Skin of body (tissue), 2 donors: ENCODE data around the gene CHRNA7. TPM values are rescaled to one million over a fixed set of nuclear protein-coding genes. Genes with fewer than 3 reads are reported as not detected.
A peak's percentile ranks its signal among the peaks of the same experiment; 100 is the strongest.

Experiments used
- DNase-seq: peaks from one replicate; lab custom pipeline; 2025; lab: John Stamatoyannopoulos, UW
- total RNA-seq: library from RNA; depleted of rRNA; stranded (reverse); fragments of >200 nt; gene quantifications from one replicate; pipeline ENCODE4 v1.2.3, GENCODE V29; 2014

CHRNA7 gene
- total RNA-seq: 1.6 TPM

DNA sequence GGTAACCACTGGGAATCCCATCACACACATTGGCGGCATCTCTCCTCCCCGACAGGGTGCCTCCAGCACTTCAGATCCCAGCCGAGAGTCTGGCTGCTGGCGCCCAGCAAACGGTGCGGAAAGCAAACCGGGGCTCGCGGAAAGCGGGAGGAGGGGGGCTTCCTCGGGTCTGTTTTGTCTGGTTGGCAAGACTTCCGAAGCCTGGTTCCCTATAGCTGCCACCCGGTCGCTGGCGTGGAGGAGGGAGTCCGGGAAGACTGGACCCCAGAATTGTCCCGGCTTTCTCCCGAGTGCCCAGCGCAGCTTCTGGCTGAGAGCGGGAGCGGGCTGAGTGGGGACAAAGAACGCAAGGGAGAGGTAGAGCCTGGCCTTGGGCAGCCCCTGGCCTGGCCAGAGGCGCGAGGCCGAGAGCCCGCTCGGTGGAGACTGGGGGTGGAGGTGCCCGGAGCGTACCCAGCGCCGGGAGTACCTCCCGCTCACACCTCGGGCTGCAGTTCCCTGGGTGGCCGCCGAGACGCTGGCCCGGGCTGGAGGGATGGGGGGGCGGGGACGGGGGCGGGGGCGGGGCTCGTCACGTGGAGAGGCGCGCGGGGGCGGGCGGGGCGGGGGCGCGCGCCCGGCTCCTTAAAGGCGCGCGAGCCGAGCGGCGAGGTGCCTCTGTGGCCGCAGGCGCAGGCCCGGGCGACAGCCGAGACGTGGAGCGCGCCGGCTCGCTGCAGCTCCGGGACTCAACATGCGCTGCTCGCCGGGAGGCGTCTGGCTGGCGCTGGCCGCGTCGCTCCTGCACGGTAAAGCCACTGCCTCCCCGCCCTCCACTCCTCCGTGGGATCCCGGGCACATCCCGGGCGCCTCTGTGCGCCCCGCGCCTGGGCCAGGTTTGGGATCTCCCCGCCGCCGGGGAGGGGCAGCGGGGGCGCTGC, at the start of gene CHRNA7:
TSS of gene CHRNA7 (plus strand) at position 654 of the 920 bp plus-strand sequence. CDS start at position 734, 80 bp downstream.
- peak; percentile 18 for DNase-seq

- no peak for DNase-seq
Measured at GRCh38 chr15:31985607-31986006, 44.7 kb upstream of the CHRNA7 start.

DNA sequence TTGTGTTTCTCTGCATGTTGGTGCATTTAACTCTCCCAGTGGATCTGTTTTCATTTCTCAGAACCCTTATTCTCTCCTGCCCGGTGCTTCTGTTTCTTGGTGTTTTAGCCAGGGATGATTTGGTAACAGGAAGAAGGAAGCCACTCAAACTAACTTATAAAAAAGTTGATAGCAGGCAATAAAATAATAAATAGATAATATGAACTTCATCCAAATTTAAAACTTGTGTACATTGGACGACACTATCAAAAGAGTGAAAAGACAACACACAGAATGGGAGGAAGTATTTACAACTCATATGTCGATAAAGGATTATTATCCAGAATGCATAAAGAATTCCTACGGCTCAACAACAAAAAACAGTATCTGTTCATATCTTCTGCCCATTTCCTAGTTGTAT, 37.3 kb upstream of the CHRNA7 start:
- DNase-seq: no peak

- no peak for DNase-seq
Measured at GRCh38 chr15:31997711-31998110, 32.6 kb upstream of the CHRNA7 start.

- no peak for DNase-seq
Measured at GRCh38 chr15:32003558-32003957, 26.8 kb upstream of the CHRNA7 start.

GRCh38 chr15:32004249-32004648, 26.1 kb upstream of the CHRNA7 start:
- no peak for DNase-seq

DNA sequence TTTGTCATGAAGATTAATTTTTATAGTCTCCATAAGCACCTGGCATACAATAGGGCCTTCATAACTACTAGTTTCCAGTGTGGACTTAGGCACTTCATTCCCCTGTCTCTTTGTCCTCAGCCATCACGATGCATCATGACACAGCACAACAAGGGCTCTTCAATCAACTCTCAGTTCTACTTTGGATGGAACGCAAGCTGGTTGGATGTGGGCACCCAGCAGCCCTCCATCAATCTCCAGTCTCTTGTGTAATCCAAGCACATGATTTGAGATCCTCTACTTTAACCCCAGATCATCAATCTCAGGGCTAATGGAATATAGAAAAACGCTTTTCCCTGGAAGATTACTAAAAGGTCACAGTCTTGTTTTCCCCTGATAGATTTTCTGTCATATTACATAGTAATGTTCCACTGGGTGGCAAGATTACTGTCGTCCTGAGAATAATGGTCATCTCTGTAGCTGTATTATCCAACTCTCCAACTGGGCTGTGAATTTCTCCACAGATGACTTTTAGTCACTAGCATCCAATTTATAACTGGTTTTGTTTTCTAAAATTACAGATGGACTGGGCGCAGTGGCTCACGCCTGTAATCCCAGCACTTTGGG, 22.9 kb upstream of the CHRNA7 start:
- DNase-seq: no peak

- DNase-seq: no peak
Measured at GRCh38 chr15:32014953-32015352, 15.4 kb upstream of the CHRNA7 start.

GRCh38 chr15:32020156-32020555, 10.2 kb upstream of the CHRNA7 start:
- no peak for DNase-seq

DNA sequence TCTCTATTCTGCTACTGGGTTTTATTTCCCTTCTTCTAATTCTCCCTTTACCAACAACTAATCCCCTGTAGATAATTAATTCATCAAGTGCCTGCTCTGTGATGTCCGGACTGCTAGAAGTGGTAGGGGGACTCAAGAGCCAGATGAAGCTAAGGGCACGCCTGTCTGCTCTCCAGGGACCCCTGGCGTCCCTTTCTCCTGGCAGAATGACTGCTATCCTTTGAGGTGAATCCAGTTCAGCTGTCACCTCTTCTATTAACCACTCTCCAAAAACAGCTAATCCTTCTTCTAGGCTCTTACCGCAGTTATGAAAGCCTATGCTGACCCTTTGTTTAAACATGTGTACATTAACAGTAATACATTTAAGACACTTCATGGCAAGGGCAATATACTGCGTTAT, 1.4 kb upstream of the CHRNA7 start:
- DNase-seq: no peak

GRCh38 chr15:32029409-32029861, 880 bp upstream of the CHRNA7 start:
- DNase-seq: peak; percentile 12

DNA sequence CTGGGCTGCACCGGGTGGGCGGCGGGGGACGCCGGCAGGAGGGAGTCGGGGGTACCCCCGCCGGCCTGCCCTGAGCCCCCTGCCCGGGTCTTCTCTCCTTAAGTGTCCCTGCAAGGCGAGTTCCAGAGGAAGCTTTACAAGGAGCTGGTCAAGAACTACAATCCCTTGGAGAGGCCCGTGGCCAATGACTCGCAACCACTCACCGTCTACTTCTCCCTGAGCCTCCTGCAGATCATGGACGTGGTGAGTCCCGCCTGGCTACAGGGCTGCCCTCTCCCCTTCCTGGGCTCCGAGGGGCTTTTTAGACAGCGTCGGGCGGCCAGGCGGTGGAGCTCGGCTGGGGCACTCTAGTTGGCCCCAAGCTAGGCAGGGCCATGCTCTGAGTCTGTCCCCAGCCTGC, 480 bp downstream of the CHRNA7 start:
- DNase-seq: no peak

- DNase-seq: no peak
Measured at GRCh38 chr15:32033186-32033890, 3.0 kb downstream of the CHRNA7 start.

DNA sequence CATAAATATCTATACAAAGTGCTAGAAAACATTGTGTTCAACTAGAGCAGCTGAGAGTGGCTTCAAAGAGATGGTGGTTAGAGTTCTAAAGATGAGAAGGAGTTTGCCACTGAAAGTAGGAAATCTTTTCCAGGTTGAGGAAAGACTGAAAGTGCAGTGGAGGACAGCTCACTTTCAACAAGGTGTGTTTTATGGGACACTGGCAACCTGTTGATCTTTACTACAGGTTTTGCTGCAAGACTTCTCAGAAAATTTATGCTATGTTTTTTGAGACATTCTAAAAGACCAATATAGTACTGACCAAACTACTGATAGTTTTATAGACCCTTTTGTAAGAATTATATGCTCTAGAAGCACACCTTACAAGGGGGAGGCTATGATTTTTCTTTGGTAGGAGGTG, 3.8 kb downstream of the CHRNA7 start:
- DNase-seq: no peak

DNA sequence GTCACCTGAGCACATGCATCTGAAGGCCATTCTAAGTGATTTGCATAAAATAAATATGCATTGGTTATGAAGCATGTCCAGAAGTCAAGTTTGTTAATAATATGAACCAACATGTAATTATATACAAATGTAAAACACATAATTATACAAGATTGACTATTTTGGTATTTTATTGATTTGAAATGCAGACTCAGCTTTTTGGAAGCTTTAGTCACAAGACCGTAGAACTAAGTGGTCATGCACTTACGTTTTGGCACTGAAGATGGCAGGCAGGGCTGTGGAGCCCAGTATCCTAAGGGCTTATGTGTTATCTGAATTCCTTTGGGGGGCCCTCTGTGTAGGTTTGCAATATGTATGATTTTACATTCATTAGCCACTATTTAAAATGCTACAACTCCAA, 5.0 kb downstream of the CHRNA7 start:
- no peak for DNase-seq

DNA sequence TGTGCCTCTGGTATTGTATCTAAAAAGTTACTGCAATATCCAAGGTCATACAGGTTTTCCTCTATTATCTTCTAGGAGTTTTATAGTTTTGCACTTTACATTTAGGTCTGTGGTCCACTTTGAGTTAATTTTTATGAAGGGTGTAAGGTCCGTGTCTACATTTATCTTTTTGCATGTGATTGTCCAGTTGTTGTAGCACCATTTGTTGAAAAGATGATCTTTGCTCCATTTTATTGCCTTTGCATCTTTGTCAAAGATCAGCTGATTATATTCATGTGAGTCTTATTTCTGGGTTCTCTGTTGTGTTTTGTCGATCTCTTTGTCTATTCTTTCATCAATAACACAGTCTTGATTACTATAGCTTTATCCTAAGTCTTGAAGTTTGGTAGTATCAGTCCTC, 6.7 kb downstream of the CHRNA7 start:
- DNase-seq: no peak

- no peak for DNase-seq
Measured at GRCh38 chr15:32041294-32041693, 11.0 kb downstream of the CHRNA7 start.

DNA sequence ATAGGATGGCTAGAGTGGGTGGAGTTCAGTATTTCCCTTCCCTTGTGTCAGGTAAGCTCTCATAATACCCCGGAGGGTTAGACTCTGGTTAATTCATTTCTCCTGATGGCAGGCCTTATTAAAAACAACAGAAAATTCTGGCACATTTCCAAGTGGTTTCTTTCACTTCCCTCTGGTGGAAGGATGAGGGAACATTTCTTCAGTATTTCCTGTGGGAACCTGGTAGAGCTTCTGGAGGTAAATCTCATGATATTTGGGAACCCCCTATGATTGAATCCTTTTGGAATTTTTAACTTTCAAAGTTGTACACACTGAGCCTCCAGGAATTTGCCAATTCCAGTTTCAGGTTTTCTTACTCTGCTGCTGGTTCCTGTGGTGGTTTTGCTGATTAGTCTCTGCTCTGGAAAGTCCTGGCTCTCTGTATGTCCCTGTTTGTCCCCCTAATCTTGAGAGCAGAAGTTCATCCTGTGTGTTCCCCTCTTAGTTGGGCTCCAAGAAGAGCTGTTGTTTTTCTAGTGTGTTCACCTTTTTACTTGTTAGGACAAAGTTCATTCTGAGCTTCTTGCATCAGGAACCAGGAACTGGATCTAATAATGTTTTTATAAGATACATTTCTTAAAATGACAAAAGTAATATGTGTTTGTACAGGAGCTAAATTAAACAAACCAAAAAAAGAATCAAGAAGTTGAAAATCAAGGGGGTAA, 12.1 kb downstream of the CHRNA7 start:
- peak; percentile 19 for DNase-seq

GRCh38 chr15:32053719-32054118, 23.4 kb downstream of the CHRNA7 start:
- DNase-seq: no peak

- DNase-seq: no peak
Measured at GRCh38 chr15:32057876-32058425, 27.6 kb downstream of the CHRNA7 start.

DNA sequence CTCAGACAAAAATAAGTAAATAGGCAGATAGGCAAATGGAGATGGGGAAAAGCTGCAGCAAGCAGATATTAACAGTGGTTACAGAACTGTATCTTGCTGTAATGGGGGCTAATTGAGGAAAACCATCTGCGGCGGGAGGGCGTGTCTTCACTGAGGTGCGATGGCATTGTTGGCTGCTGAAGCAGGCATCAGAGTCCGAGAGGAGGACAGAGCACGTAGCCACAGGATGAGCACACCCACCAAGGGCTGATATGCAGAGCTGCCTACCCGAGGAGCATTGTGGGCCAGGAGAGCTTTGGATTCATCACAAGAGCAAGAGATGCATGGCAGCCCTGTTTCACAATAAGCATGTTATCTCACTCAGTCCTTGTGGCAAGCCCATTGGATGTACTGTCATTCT, 30.4 kb downstream of the CHRNA7 start:
- no peak for DNase-seq
